ENCODE data around the gene INPP5D.

Gene INPP5D

GRCh38 chr2:233161730-233162129 is 101.6 kb downstream of the INPP5D start:
- Histone ChIP-seq H4K20me1 (ENCODE audit: insufficient read depth, low read length) (no peaks in the 10 kb centered on the region), H3K4me1 (ENCODE audit: insufficient read depth, low read length) (no peaks in the 10 kb centered on the region), H3K79me2 (ENCODE audit: insufficient read depth, low read length) (no peaks in the 10 kb centered on the region), H3K4me3 (ENCODE audit: low read depth in 1 of 2, low read length in 2 of 2) (no peak overlapping the region), H3K36me3 (ENCODE audit: insufficient read depth, low read length) (peaks cover 63% of the 10 kb centered on the region), H3K27me3 (ENCODE audit: insufficient read depth, low read length, poor library complexity) (no peaks in the 10 kb centered on the region), H3K27ac (ENCODE audit: low read length) (no peak overlapping the region), H2AFZ (ENCODE audit: low read depth, low read length) (no peak overlapping the region), H3K4me2 (ENCODE audit: insufficient read depth, low read length) (no peak overlapping the region), H3K9me3 (ENCODE audit: insufficient read depth, low read length, severe bottlenecking) (no peaks in the 10 kb centered on the region), H3K9ac (ENCODE audit: low read depth, low read length) (no peak overlapping the region)
- no peak for DNase-seq
- TF ChIP-seq EZH2 (IDR thresholded peaks at IDR 0.05; ENCODE audit: borderline replicate concordance, low read depth, low read length, severe bottlenecking) (no peak), CTCF (IDR thresholded peaks at IDR 0.05; ENCODE audit: borderline replicate concordance, extremely low read depth, low read length, poor library complexity, severe bottlenecking) (no peak)
- ATAC-seq (ENCODE audit: insufficient read depth, low read depth) = no peak

- no peaks in the 10 kb centered on the region for H3K27me3 ChIP-seq (ENCODE audit: insufficient read depth, low read length, poor library complexity)
- H2AFZ ChIP-seq (ENCODE audit: low read depth, low read length) = no peak overlapping the region
- no peak overlapping the region for H3K27ac ChIP-seq (ENCODE audit: low read length)
- H3K9ac ChIP-seq (ENCODE audit: low read depth, low read length) = no peak overlapping the region
- H4K20me1 ChIP-seq (ENCODE audit: insufficient read depth, low read length) = no peaks in the 10 kb centered on the region
- no peaks in the 10 kb centered on the region for H3K9me3 ChIP-seq (ENCODE audit: insufficient read depth, low read length, severe bottlenecking)
- TF ChIP-seq CTCF (IDR thresholded peaks at IDR 0.05; ENCODE audit: borderline replicate concordance, extremely low read depth, low read length, poor library complexity, severe bottlenecking) = no peak
- no peak for TF ChIP-seq EZH2 (IDR thresholded peaks at IDR 0.05; ENCODE audit: borderline replicate concordance, low read depth, low read length, severe bottlenecking)
- H3K36me3 ChIP-seq (ENCODE audit: insufficient read depth, low read length) = peaks cover 67% of the 10 kb centered on the region
- no peak overlapping the region for H3K4me3 ChIP-seq (ENCODE audit: low read depth in 1 of 2, low read length in 2 of 2)
- no peaks in the 10 kb centered on the region for H3K4me1 ChIP-seq (ENCODE audit: insufficient read depth, low read length)
- ATAC-seq (ENCODE audit: insufficient read depth, low read depth) (no peak), DNase-seq (no peak)
- H3K79me2 ChIP-seq (ENCODE audit: insufficient read depth, low read length) = no peaks in the 10 kb centered on the region
- no peak overlapping the region for H3K4me2 ChIP-seq (ENCODE audit: insufficient read depth, low read length)
Observed at GRCh38 chr2:233162770-233163169, 102.6 kb downstream of the INPP5D start.

GRCh38 chr2:233163486-233164103 is 103.5 kb downstream of the INPP5D start:
- Histone ChIP-seq H3K4me2 (ENCODE audit: insufficient read depth, low read length) (no peak overlapping the region), H3K79me2 (ENCODE audit: insufficient read depth, low read length) (no peaks in the 10 kb centered on the region), H3K4me3 (ENCODE audit: low read depth in 1 of 2, low read length in 2 of 2) (no peak overlapping the region), H3K27me3 (ENCODE audit: insufficient read depth, low read length, poor library complexity) (no peaks in the 10 kb centered on the region), H3K36me3 (ENCODE audit: insufficient read depth, low read length) (peaks cover 68% of the 10 kb centered on the region), H3K9ac (ENCODE audit: low read depth, low read length) (no peak overlapping the region), H3K9me3 (ENCODE audit: insufficient read depth, low read length, severe bottlenecking) (no peaks in the 10 kb centered on the region), H4K20me1 (ENCODE audit: insufficient read depth, low read length) (no peaks in the 10 kb centered on the region), H2AFZ (ENCODE audit: low read depth, low read length) (no peak overlapping the region), H3K4me1 (ENCODE audit: insufficient read depth, low read length) (no peaks in the 10 kb centered on the region), H3K27ac (ENCODE audit: low read length) (no peak overlapping the region)
- ATAC-seq (ENCODE audit: insufficient read depth, low read depth) = no peak
- DNase-seq = no peak
- TF ChIP-seq CTCF (IDR thresholded peaks at IDR 0.05; ENCODE audit: borderline replicate concordance, extremely low read depth, low read length, poor library complexity, severe bottlenecking) (no peak), EZH2 (IDR thresholded peaks at IDR 0.05; ENCODE audit: borderline replicate concordance, low read depth, low read length, severe bottlenecking) (no peak)
